IMR-90 (cell line): Measurements from ENCODE around the gene SLC35F3. TPM values are rescaled to one million over a fixed set of nuclear protein-coding genes. Genes with fewer than 3 reads are reported as not detected.

ENCODE experiments used
- ATAC-seq: fragments of 200-7000 bp; cut with Tn5 transposase; 2 replicates; pipeline ENCODE4 v1.9.1; 2020; ENCODE audit warnings: low read depth, mild to moderate bottlenecking, moderate library complexity
- BruUV-seq: library from RNA; stranded (reverse); fragments of 400-500 nt; replicated peaks from 2 replicates; lab custom pipeline; 2021; lab: Mats Ljungman, UMichigan
- CTCF ChIA-PET: fragments of 300-600 bp; formaldehyde crosslinking; extraction: SDS; loops from one replicate; lab custom pipeline; 2021; ENCODE audit warnings: antibody characterized with exemption; lab: Yijun Ruan, JAX
- POLR2A ChIA-PET: fragments of 300-600 bp; sonication (Branson Sonifier 250); formaldehyde crosslinking; loops from one replicate; lab custom pipeline; 2022; ENCODE audit warnings: antibody characterized with exemption; ENCODE audit not compliant: unreplicated experiment; lab: Charles Lee
- DNase-seq: peaks from one replicate; pipeline ENCODE4 v3.0.0; 2013
- H2AFZ ChIP-seq: replicated peaks from 2 replicates; pipeline ENCODE3; 2013; ENCODE audit warnings: low read length, mild to moderate bottlenecking; ENCODE audit not compliant: poor library complexity
- H2AK5ac ChIP-seq: 2 replicates; pipeline ENCODE4 v1.6.1; 2013; ENCODE audit warnings: low read depth, low read length, inconsistent platforms
- H2AK9ac ChIP-seq: replicated peaks from 2 replicates; pipeline ENCODE3; 2013; ENCODE audit warnings: mild to moderate bottlenecking, low read depth, low read length, moderate library complexity; ENCODE audit not compliant: poor library complexity
- H2BK120ac ChIP-seq: 2 replicates; pipeline ENCODE4 v1.6.1; 2013; ENCODE audit warnings: low read depth, low read length, inconsistent platforms
- H2BK15ac ChIP-seq: 3 replicates; pipeline ENCODE4 v1.6.1; 2013; ENCODE audit warnings: low read depth, low read length, inconsistent platforms
- H2BK20ac ChIP-seq: 2 replicates; pipeline ENCODE4 v1.6.1; 2013; ENCODE audit warnings: low read depth, mild to moderate bottlenecking, inconsistent platforms, low read length, moderate library complexity
- H2BK5ac ChIP-seq: 2 replicates; pipeline ENCODE4 v1.6.1; 2013; ENCODE audit warnings: mild to moderate bottlenecking, low read depth, low read length, inconsistent platforms; ENCODE audit not compliant: poor library complexity, severe bottlenecking
- H3K14ac ChIP-seq: replicated peaks from 2 replicates; pipeline ENCODE4 v1.6.1; 2013; ENCODE audit warnings: low read depth, low read length, inconsistent platforms
- H3K18ac ChIP-seq: 2 replicates; pipeline ENCODE4 v1.6.1; 2013; ENCODE audit warnings: low read depth, low read length, control low read depth
- H3K23ac ChIP-seq: 2 replicates; pipeline ENCODE4 v1.6.1; 2013; ENCODE audit warnings: low read depth, low read length, inconsistent platforms
- H3K27ac ChIP-seq: 2 replicates; pipeline ENCODE4 v1.5.1; 2013; ENCODE audit warnings: mild to moderate bottlenecking, control low read depth, low read length; ENCODE audit not compliant: insufficient read depth
- H3K27me3 ChIP-seq: 2 replicates; pipeline ENCODE4 v1.6.1; 2013; ENCODE audit warnings: low read length; ENCODE audit not compliant: control insufficient read depth, insufficient read depth
- H3K36me3 ChIP-seq: 2 replicates; pipeline ENCODE4 v1.6.1; 2013; ENCODE audit warnings: low read length, mixed read lengths; ENCODE audit not compliant: control insufficient read depth, insufficient read depth
- H3K4ac ChIP-seq: 2 replicates; pipeline ENCODE4 v1.6.1; 2013; ENCODE audit warnings: low read depth, low read length, inconsistent platforms
- H3K4me1 ChIP-seq: 2 replicates; pipeline ENCODE4 v1.6.1; 2013; ENCODE audit warnings: low read length, mixed read lengths; ENCODE audit not compliant: control insufficient read depth, insufficient read depth
- H3K4me2 ChIP-seq: 2 replicates; pipeline ENCODE4 v1.6.1; 2013; ENCODE audit warnings: low read depth, mild to moderate bottlenecking, control low read depth, low read length, moderate library complexity
- H3K4me3 ChIP-seq: 2 replicates; pipeline ENCODE4 v1.5.1; 2013; ENCODE audit warnings: low read depth, mild to moderate bottlenecking, control low read depth, low read length, moderate library complexity; ENCODE audit not compliant: insufficient read depth
- H3K56ac ChIP-seq: 2 replicates; pipeline ENCODE4 v1.6.1; 2013; ENCODE audit warnings: low read length, inconsistent platforms; ENCODE audit not compliant: insufficient read depth; ENCODE audit errors: extremely low read depth
- H3K79me1 ChIP-seq, 2 experiments: 2 replicates each; pipeline ENCODE4 v1.6.1; 2013; ENCODE audit warnings: low read length in 2 of 2, inconsistent platforms in 1 of 2, low read depth in 1 of 2
- H3K9ac ChIP-seq: 2 replicates; pipeline ENCODE4 v1.6.1; 2013; ENCODE audit warnings: low read depth, low read length, control low read depth
- H3K9me1 ChIP-seq: 2 replicates; pipeline ENCODE4 v1.6.1; 2013; ENCODE audit warnings: low read length, inconsistent platforms; ENCODE audit not compliant: insufficient read depth
- H3K9me3 ChIP-seq: 2 replicates; pipeline ENCODE4 v1.6.1; 2013; ENCODE audit warnings: low read length; ENCODE audit not compliant: control insufficient read depth, insufficient read depth
- H4K20me1 ChIP-seq: 2 replicates; pipeline ENCODE4 v1.6.1; 2013; ENCODE audit warnings: low read length, inconsistent platforms; ENCODE audit not compliant: insufficient read depth
- H4K5ac ChIP-seq: 2 replicates; pipeline ENCODE4 v1.6.1; 2013; ENCODE audit warnings: mild to moderate bottlenecking, low read depth, low read length, control low read depth
- H4K8ac ChIP-seq, 2 experiments: 2 replicates each; pipeline ENCODE4 v1.6.1; 2013; ENCODE audit warnings: low read depth in 2 of 2, low read length in 2 of 2, control low read depth in 1 of 2, inconsistent platforms in 1 of 2
- H4K91ac ChIP-seq: 2 replicates; pipeline ENCODE4 v1.6.1; 2013; ENCODE audit warnings: low read depth, low read length, inconsistent platforms; ENCODE audit not compliant: insufficient read depth
- BHLHE40 ChIP-seq: fragments of 150-350 bp; IDR thresholded peaks from 2 replicates; pipeline ENCODE4 v1.6.1; 2016; ENCODE audit warnings: mild to moderate bottlenecking, low read depth, low read length
- CEBPB ChIP-seq: IDR thresholded peaks from 2 replicates; pipeline ENCODE4 v1.6.1; 2012; ENCODE audit warnings: low read depth, low read length, improper control_type of control experiment
- CHD1 ChIP-seq: IDR thresholded peaks from 2 replicates; pipeline ENCODE4 v1.6.1; 2012; ENCODE audit warnings: low read depth, low read length, improper control_type of control experiment
- CTCF ChIP-seq: conservative IDR thresholded peaks from 2 replicates; pipeline ENCODE4 v1.5.1; 2012; ENCODE audit warnings: mild to moderate bottlenecking, low read depth, low read length, improper control_type of control experiment
- FOS ChIP-seq: fragments of 150-350 bp; IDR thresholded peaks from 2 replicates; pipeline ENCODE4 v1.6.1; 2016; ENCODE audit warnings: low read depth, low read length
- MAFK ChIP-seq: IDR thresholded peaks from 2 replicates; pipeline ENCODE4 v1.6.1; 2012; ENCODE audit warnings: low read depth, low read length, improper control_type of control experiment
- MXI1 ChIP-seq: IDR thresholded peaks from 2 replicates; pipeline ENCODE4 v1.6.1; 2012; ENCODE audit warnings: low read depth, mild to moderate bottlenecking, low read length, moderate library complexity, borderline replicate concordance
- POLR2A ChIP-seq: IDR thresholded peaks from 2 replicates; pipeline ENCODE4 v1.6.1; 2012; ENCODE audit warnings: mild to moderate bottlenecking, low read depth, low read length
- RFX5 ChIP-seq: IDR thresholded peaks from 2 replicates; pipeline ENCODE4 v1.8.0; 2012; ENCODE audit warnings: low read depth, mild to moderate bottlenecking, low read length, moderate library complexity
- SMC3 ChIP-seq: fragments of 150-350 bp; IDR thresholded peaks from 2 replicates; pipeline ENCODE4 v1.6.1; 2016; ENCODE audit warnings: low read depth, mild to moderate bottlenecking, antibody characterized with exemption, low read length, moderate library complexity
- WGBS, 2 experiments: methylation state at CpG; one replicate each; pipeline versions ENCODE4 v1.1.5 to v1.1.7; 2013; ENCODE audit warnings: missing lambda C conversion rate in 2 of 2; ENCODE audit not compliant: insufficient read length in 1 of 2; ENCODE audit errors: extremely low coverage in 2 of 2; 5-methylcytosine and 5-hydroxymethylcytosine counted together
- dilution Hi-C: fragments of 300-500 bp; cut with HindIII; formaldehyde crosslinking; loops from one replicate; pipeline ENCODE4 v1.14.3; 2018; ENCODE audit warnings: low sequenced_read_pairs; ENCODE audit not compliant: unreplicated experiment
- in situ Hi-C: fragments of 300-500 bp; cut with MboI; formaldehyde crosslinking; loops from 3 replicates; pipeline ENCODE4 v1.14.3; 2019; ENCODE audit warnings: low sequenced_read_pairs, inconsistent platforms, mixed read lengths
- intact Hi-C: fragments of 100-400 bp; cut with micrococcal nuclease; formaldehyde crosslinking; loops from 2 replicates; pipeline ENCODE4 v1.10.0; 2022
- polyA plus RNA-seq, 3 experiments: library from polyadenylated mRNA; depleted of rRNA; stranded (reverse); fragments of >200 nt; gene quantifications; 2 replicates each; pipeline ENCODE4 v1.2.3, GENCODE V29; 2012; ENCODE audit warnings: low replicate concordance in 1 of 3
- total RNA-seq: library from RNA; depleted of rRNA; stranded (reverse); fragments of >200 nt; gene quantifications from 2 replicates; pipeline ENCODE4 v1.2.3, GENCODE V29; 2012
- TF ChIP-seq, protein P1 (sequence below): fragments of 150-350 bp; IDR thresholded peaks from 2 replicates; pipeline ENCODE4 v1.6.1; 2017; ENCODE audit warnings: mild to moderate bottlenecking, antibody characterized with exemption, low read length, low read depth

The SLC35F3 gene
- total and polyA plus RNA-seq, 2 of the 4 experiments (the other 2 are of a cell fraction), result under 0.01 to 0.17 TPM

GRCh38 chr1:234091065-234091401 is 186.6 kb downstream of the SLC35F3 start:
- Histone ChIP-seq H3K4ac (no peak overlapping the region), H3K4me3 (no peak overlapping the region), H3K27ac (no peak overlapping the region), H3K14ac (no peak overlapping the region), H3K9ac (no peak overlapping the region), H4K8ac (no peak overlapping the region), H4K20me1 (no peaks in the 10 kb centered on the region), H4K91ac (no peak overlapping the region), H2BK20ac (no peak overlapping the region), H2BK5ac (no peak overlapping the region), H3K79me1 (no peaks in the 10 kb centered on the region), H3K36me3 (no peaks in the 10 kb centered on the region), H3K4me2 (no peak overlapping the region), H2AK5ac (no peak overlapping the region), H2AK9ac (no peak overlapping the region), H3K56ac (no peak overlapping the region), H2BK120ac (no peak overlapping the region), H3K4me1 (no peaks in the 10 kb centered on the region), H3K9me3 (no peaks in the 10 kb centered on the region; the same call in 1 of the 2 replicates), H3K27me3 (peaks cover 2% of the 10 kb centered on the region; the same call in 1 of the 2 replicates), H2AFZ (no peak overlapping the region), H2BK15ac (no peak overlapping the region), H3K23ac (no peak overlapping the region), H3K18ac (no peak overlapping the region), H4K5ac (no peak overlapping the region), H3K9me1 (no peaks in the 10 kb centered on the region)
- WGBS, 2 experiments, result no CpG with 5 or more reads among the region's 2 CpGs
- dilution Hi-C loops (no loop called here), intact Hi-C loops (no loop called here), in situ Hi-C loops (no loop called here)
- POLR2A ChIA-PET, result no interaction called here
- DNase-seq, result no peak
- CTCF ChIA-PET, result no interaction called here
- no TSS peak for BruUV-seq
- TF ChIP-seq MXI1 (no peak), MAFK (no peak), SMC3 (no peak), RFX5 (no peak), CTCF (no peak), CHD1 (no peak), BHLHE40 (no peak), POLR2A (no peak), CEBPB (no peak), FOS (no peak)
- TF ChIP-seq, protein P1, sequence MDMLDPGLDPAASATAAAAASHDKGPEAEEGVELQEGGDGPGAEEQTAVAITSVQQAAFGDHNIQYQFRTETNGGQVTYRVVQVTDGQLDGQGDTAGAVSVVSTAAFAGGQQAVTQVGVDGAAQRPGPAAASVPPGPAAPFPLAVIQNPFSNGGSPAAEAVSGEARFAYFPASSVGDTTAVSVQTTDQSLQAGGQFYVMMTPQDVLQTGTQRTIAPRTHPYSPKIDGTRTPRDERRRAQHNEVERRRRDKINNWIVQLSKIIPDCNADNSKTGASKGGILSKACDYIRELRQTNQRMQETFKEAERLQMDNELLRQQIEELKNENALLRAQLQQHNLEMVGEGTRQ, result no peak
- no peak for ATAC-seq
